Measurements from ENCODE around the gene SOAT2. TPM values are rescaled to one million over a fixed set of nuclear protein-coding genes. Genes with fewer than 3 reads are reported as not detected.

SOAT2 gene
- polyA plus RNA-seq, 2 of the 4 experiments (the other 2 are of a cell fraction), result 0.09 to 0.14 TPM

DNA sequence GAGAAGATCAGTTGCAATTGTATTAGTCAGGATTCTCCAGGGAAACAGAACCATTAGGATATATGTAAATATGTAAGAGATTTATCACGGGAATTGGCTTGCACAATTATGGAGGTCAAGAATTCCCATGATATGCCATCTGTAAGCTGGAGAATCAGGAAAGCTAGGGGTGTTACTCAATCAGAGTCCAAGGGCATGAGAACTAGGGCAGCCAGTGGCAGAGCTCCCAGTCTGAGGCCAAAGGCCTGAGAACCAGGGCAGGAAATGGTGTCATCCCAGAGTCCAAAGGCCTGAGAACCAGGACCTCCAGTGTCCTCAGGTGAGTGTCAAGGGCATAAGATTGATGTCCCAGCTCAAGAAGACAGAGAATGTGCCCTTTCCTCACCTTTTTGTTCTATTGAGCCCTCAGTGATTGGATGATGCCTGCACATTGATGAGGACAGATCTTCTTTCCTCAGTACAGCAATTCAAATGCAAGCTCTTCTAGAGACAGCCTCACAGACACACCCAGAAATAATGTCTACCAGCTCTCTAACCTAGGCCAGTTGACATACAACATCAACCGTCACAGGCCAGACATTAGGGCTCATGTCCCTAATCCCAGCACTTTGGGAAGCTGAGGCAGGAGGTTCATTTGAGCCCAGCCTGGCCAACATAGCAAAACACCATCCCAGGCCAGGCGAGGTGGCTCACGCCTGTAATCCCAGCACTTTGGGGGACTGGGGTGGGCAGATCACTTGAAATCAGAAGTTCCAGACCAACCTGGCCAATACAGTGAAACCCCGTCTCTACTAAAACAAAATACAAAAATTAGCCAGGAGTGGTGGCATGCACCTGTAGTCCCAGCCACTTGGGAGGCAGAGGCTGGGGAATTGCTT is 42.3 kb downstream of the SOAT2 start:
- no peak for TF ChIP-seq JUNB (IDR thresholded peaks at IDR 0.05)
- no peak for TF ChIP-seq RCOR1 (IDR thresholded peaks at IDR 0.05; ENCODE audit: low read depth, low read length)
- no peak for TF ChIP-seq POLR2A (IDR thresholded peaks at IDR 0.05; ENCODE audit: low read length)
- TF ChIP-seq NPAS2 (CRISPR knock-in tag; IDR thresholded peaks at IDR 0.05; ENCODE audit: borderline replicate concordance), result no peak
- TF ChIP-seq, protein P1, sequence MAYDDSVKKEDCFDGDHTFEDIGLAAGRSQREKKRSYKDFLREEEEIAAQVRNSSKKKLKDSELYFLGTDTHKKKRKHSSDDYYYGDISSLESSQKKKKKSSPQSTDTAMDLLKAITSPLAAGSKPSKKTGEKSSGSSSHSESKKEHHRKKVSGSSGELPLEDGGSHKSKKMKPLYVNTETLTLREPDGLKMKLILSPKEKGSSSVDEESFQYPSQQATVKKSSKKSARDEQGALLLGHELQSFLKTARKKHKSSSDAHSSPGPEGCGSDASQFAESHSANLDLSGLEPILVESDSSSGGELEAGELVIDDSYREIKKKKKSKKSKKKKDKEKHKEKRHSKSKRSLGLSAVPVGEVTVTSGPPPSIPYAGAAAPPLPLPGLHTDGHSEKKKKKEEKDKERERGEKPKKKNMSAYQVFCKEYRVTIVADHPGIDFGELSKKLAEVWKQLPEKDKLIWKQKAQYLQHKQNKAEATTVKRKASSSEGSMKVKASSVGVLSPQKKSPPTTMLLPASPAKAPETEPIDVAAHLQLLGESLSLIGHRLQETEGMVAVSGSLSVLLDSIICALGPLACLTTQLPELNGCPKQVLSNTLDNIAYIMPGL (CRISPR knock-in tag; IDR thresholded peaks at IDR 0.05; ENCODE audit: borderline replicate concordance), result no peak
- ATAC-seq, result peak in 1 of 2 experiments; percentile 29; a peak in 2 of 6 replicates
- DNase-seq (ENCODE audit: low read depth in 1 of 2, low spot score in 1 of 2), result no peak

DNA sequence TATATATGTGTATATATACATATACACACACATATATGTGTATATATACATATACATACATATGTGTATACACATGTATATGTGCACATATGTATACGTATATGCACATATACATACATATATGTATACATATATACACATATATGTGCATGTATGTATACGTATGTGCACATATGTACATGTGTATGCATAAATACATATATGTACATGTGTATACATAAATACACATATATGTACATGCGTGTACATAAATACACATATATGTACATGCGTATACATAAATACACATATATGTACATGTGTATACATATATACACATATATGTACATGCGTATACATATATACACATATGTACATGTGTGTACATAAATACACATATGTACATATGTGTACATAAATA is 43.9 kb downstream of the SOAT2 start:
- POLR2A ChIA-PET, result no interaction called here
- Histone ChIP-seq H3K4me2 (no peak overlapping the region), H3K27ac (no peak overlapping the region), H3K4me1 (no peaks in the 10 kb centered on the region), H3K9me3 (no peaks in the 10 kb centered on the region), H3K4me3 (no peak overlapping the region)
- no peak for DNase-seq (ENCODE audit: low read depth in 1 of 2, low spot score in 1 of 2)
- ATAC-seq, result no peak
- CTCF ChIA-PET, result interaction anchor here (3.8 kb wide), 1 partner anchor 13 kb away, joined by 24 read pairs; no protein-coding TSS in a partner anchor
- no peak for FAIRE-seq
- WGBS (ENCODE audit: missing lambda C conversion rate), result 74% methylated on average over 5 of the region's 5 CpGs
- no peak for TF ChIP-seq SMC3 (IDR thresholded peaks at IDR 0.05)
- no peak for TF ChIP-seq TP53 (CRISPR knock-in tag; IDR thresholded peaks at IDR 0.05)
- TF ChIP-seq ZNF302 (CRISPR knock-in tag; IDR thresholded peaks at IDR 0.05), result no peak
- TF ChIP-seq, protein P2, sequence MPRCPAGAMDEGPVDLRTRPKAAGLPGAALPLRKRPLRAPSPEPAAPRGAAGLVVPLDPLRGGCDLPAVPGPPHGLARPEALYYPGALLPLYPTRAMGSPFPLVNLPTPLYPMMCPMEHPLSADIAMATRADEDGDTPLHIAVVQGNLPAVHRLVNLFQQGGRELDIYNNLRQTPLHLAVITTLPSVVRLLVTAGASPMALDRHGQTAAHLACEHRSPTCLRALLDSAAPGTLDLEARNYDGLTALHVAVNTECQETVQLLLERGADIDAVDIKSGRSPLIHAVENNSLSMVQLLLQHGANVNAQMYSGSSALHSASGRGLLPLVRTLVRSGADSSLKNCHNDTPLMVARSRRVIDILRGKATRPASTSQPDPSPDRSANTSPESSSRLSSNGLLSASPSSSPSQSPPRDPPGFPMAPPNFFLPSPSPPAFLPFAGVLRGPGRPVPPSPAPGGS (IDR thresholded peaks at IDR 0.05), result no peak
- no peak for TF ChIP-seq CBX2 (IDR thresholded peaks at IDR 0.05; ENCODE audit: borderline replicate concordance, low read depth)
- TF ChIP-seq RCOR1 (IDR thresholded peaks at IDR 0.05; ENCODE audit: low read depth, low read length), result no peak
- TF ChIP-seq KDM5A (IDR thresholded peaks at IDR 0.05), result no peak
- TF ChIP-seq CHD4 (IDR thresholded peaks at IDR 0.05; ENCODE audit: borderline replicate concordance), result no peak
- TF ChIP-seq HDAC2 (IDR thresholded peaks at IDR 0.05), result no peak
- TF ChIP-seq, protein P3, sequence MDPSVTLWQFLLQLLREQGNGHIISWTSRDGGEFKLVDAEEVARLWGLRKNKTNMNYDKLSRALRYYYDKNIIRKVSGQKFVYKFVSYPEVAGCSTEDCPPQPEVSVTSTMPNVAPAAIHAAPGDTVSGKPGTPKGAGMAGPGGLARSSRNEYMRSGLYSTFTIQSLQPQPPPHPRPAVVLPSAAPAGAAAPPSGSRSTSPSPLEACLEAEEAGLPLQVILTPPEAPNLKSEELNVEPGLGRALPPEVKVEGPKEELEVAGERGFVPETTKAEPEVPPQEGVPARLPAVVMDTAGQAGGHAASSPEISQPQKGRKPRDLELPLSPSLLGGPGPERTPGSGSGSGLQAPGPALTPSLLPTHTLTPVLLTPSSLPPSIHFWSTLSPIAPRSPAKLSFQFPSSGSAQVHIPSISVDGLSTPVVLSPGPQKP (IDR thresholded peaks at IDR 0.05; ENCODE audit: low read depth, low read length), result no peak
- TF ChIP-seq, protein P4, sequence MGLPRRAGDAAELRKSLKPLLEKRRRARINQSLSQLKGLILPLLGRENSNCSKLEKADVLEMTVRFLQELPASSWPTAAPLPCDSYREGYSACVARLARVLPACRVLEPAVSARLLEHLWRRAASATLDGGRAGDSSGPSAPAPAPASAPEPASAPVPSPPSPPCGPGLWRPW (IDR thresholded peaks at IDR 0.05), result no peak
- no peak for TF ChIP-seq ZSCAN20 (CRISPR knock-in tag; IDR thresholded peaks at IDR 0.05)
- TF ChIP-seq ZFP36 (IDR thresholded peaks at IDR 0.05; ENCODE audit: borderline replicate concordance, partially characterized antibody), result no peak
- TF ChIP-seq EHMT2 (IDR thresholded peaks at IDR 0.05; ENCODE audit: low read depth), result no peak
- no peak for TF ChIP-seq CHD2 (IDR thresholded peaks at IDR 0.05; ENCODE audit: low read length, partially characterized antibody)
- no peak for TF ChIP-seq RARB (CRISPR knock-in tag; IDR thresholded peaks at IDR 0.05)
- no peak for TF ChIP-seq TFCP2L1 (CRISPR knock-in tag; IDR thresholded peaks at IDR 0.05)
- no peak for TF ChIP-seq RFX5 (IDR thresholded peaks at IDR 0.05)

More for the DNA sequence above, 42.3 kb downstream of the SOAT2 start:
- Histone ChIP-seq H3K4me1 (no peaks in the 10 kb centered on the region), H3K27ac (no peak overlapping the region), H3K4me3 (no peak overlapping the region), H3K9me3 (no peaks in the 10 kb centered on the region), H3K4me2 (no peak overlapping the region)
- FAIRE-seq, result no peak
- CTCF ChIA-PET, result interaction anchor here (0.9 to 3.8 kb wide), 4 partner anchors 14 to 47 kb away, joined by 3 to 24 read pairs (median 4); partner anchors contain the start of genes CSAD and ZNF740
- POLR2A ChIA-PET, result no interaction called here
- 76% methylated on average over 5 of the region's 5 CpGs for WGBS (ENCODE audit: missing lambda C conversion rate)
